Smooth muscle cell of trachea (primary cell): ENCODE results near the gene PRELP. TPM values are rescaled to one million over a fixed set of nuclear protein-coding genes. Genes with fewer than 3 reads are reported as not detected.

ENCODE experiments used
- total RNA-seq: library from RNA; depleted of rRNA; stranded (reverse); fragments of >200 nt; gene quantifications from 2 replicates; pipeline ENCODE4 v1.2.1, GENCODE V29; 2014

PRELP gene
- total RNA-seq, result 0.73 and 4.3 TPM in 2 replicates

GRCh38 chr1:203475012-203475981 is at the start of gene PRELP:
TSS of gene PRELP (plus strand) at chr1:203475806. CDS start at chr1:203483185, 7,379 bp downstream.

GRCh38 chr1:203493901-203494300 is 18.3 kb downstream of the PRELP start, which contains the start of gene OPTC:
TSS of gene OPTC (plus strand) at chr1:203494153. CDS start at chr1:203496006, 1,853 bp downstream.

Other genes with a start within 250 kb of the PRELP start
- not detected in 2 replicates for gene CHIT1, start 246.1 kb upstream of the PRELP start, total RNA-seq
- 8.7 and 46.8 TPM in 2 replicates for gene BTG2, start 170.3 kb upstream of the PRELP start, total RNA-seq
- gene FMOD, start 124.7 kb upstream of the PRELP start, total RNA-seq, result 1.6 and 8.1 TPM in 2 replicates
- gene OPTC, start 18.3 kb downstream of the PRELP start, total RNA-seq, result not detected in 2 replicates
- 364 and 408 TPM in 2 replicates for gene ATP2B4, start 151.0 kb downstream of the PRELP start, total RNA-seq